Uterus (tissue), 4 donors: ENCODE data around the gene ACKR2. TPM values are rescaled to one million over a fixed set of nuclear protein-coding genes. Genes with fewer than 3 reads are reported as not detected.

Experiments used
- DNase-seq, 2 donors: peaks; one replicate each; pipeline ENCODE4 v3.0.0-alpha.2; 2019 to 2020
- H3K27ac ChIP-seq, 2 donors: fragments of 200-600 bp; sonication (generic); 1 replicate in 1 of 2; 2 replicates in 1 of 2; pipeline ENCODE4 v1.5.1; 2016 to 2018
- H3K27me3 ChIP-seq, 2 donors: fragments of 200-600 bp; sonication (generic); one replicate each; pipeline ENCODE4 v1.5.1; 2018 to 2019; ENCODE audit warnings: control low read depth in 1 of 2
- H3K36me3 ChIP-seq, 2 donors: fragments of 200-600 bp; sonication (generic); one replicate each; pipeline ENCODE4 v1.5.1; 2019; ENCODE audit warnings: control low read depth in 1 of 2
- H3K4me1 ChIP-seq, 2 donors: fragments of 200-600 bp; sonication (generic); one replicate each; pipeline ENCODE4 v1.5.1; 2018 to 2019; ENCODE audit warnings: control low read depth in 1 of 2
- H3K4me3 ChIP-seq, 2 donors: fragments of 200-600 bp; sonication (generic); 1 replicate in 1 of 2; 2 replicates in 1 of 2; pipeline ENCODE4 v1.5.1; 2018 to 2019; ENCODE audit warnings: mild to moderate bottlenecking in 1 of 2
- H3K9me3 ChIP-seq, 2 donors: fragments of 200-600 bp; sonication (generic); one replicate each; pipeline ENCODE4 v1.5.1; 2019; ENCODE audit warnings: control low read depth in 1 of 2
- POLR2A ChIP-seq, 2 donors: fragments of 450-650 bp; IDR thresholded peaks; one replicate each; pipeline ENCODE4 v1.6.1; 2016; ENCODE audit warnings: antibody characterized with exemption in 2 of 2, mild to moderate bottlenecking in 1 of 2, moderate library complexity in 1 of 2
- intact Hi-C: fragments of 100-400 bp; cut with DNase I; formaldehyde crosslinking; loops from one replicate; pipeline ENCODE4 v1.15.1; 2023; ENCODE audit warnings: low total_unique reads
- total RNA-seq, 4 donors: library from RNA; depleted of rRNA in 3 of 4; stranded (reverse); fragments of >200 nt in 3 of 4; gene quantifications; one replicate each; pipeline versions ENCODE4 v1.1.0 to v1.2.4, GENCODE V29; 2014 to 2023
- TF ChIP-seq, protein P1 (sequence below), 4 experiments: fragments of 200-600 bp in 2 of 4; fragments of 450-650 bp in 2 of 4; sonication (generic) in 2 of 4; IDR thresholded peaks; one replicate each; pipeline ENCODE4 v1.5.1; 2016 to 2019; ENCODE audit warnings: antibody characterized with exemption in 4 of 4, mild to moderate bottlenecking in 2 of 4, moderate library complexity in 1 of 4
- donor health status: DM: yes; HTN: yes; CAD: no.

ACKR2 gene
- total RNA-seq, 4 donors from 2014 or later, result 1.5 to 8.7 (median 4.7) TPM

DNA sequence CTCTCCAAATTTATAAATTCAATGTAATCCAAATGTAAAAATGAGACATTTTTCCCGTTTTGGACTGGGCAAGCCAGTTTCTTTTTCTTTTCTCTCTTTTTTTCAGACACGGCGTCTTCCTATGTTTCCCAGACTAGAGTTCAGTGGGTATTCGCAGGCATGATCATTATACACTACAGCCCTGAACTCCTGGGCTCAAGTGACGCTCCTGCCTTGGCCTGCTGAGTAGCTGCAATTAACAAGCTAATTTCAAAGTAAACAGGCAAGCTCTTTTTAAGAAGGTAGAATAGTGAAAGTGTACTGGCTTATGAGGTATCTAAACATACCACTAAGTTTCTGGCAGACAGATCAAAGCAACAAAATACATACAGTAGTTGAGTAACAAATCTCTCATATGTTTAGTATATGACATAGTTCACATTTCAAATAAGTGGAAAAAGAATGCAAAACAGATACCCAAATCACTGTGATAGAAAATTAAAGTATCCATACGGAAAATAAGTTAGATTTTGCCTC is 18.5 kb upstream of the ACKR2 start:
- Histone ChIP-seq H3K4me1 (no peaks in the 10 kb centered on the region), H3K27me3 (no peaks in the 10 kb centered on the region), H3K36me3 (no peaks in the 10 kb centered on the region), H3K9me3 (no peaks in the 10 kb centered on the region), H3K27ac (no peak overlapping the region), H3K4me3 (no peak overlapping the region)
- no peak for TF ChIP-seq POLR2A (IDR thresholded peaks at IDR 0.05)
- TF ChIP-seq, protein P1, sequence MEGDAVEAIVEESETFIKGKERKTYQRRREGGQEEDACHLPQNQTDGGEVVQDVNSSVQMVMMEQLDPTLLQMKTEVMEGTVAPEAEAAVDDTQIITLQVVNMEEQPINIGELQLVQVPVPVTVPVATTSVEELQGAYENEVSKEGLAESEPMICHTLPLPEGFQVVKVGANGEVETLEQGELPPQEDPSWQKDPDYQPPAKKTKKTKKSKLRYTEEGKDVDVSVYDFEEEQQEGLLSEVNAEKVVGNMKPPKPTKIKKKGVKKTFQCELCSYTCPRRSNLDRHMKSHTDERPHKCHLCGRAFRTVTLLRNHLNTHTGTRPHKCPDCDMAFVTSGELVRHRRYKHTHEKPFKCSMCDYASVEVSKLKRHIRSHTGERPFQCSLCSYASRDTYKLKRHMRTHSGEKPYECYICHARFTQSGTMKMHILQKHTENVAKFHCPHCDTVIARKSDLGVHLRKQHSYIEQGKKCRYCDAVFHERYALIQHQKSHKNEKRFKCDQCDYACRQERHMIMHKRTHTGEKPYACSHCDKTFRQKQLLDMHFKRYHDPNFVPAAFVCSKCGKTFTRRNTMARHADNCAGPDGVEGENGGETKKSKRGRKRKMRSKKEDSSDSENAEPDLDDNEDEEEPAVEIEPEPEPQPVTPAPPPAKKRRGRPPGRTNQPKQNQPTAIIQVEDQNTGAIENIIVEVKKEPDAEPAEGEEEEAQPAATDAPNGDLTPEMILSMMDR (IDR thresholded peaks at IDR 0.05), result no peak
- intact Hi-C loops, result no loop called here
- DNase-seq, result no peak

DNA sequence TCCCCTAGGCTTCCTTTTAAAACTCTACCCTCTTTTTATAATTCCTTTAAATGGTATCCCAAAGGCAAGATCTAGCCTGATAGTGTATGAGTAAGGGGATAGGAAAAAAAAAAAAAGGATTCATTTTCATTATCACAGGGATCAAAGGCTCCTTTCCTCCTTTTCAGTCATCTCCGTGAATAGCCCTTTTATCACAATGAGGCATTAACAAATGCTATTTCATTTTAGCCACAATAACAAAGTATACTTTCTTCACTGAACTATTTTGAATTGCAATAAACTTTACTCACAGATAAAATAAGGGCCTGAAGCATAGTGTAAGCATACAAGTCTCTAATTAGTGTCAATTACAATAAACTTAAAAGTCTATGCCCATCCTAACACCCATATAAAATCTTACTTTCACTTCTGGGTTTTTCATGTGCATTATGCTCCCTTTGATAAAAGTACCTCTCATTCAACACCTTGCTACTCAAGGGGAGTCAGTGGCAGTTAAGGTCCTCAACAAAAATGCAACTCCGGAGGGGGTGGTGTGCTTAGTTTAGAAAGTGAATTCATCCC is 13.5 kb upstream of the ACKR2 start:
- Histone ChIP-seq H3K4me3 (no peak overlapping the region), H3K27me3 (no peaks in the 10 kb centered on the region), H3K27ac (no peak overlapping the region), H3K36me3 (no peaks in the 10 kb centered on the region), H3K9me3 (no peaks in the 10 kb centered on the region), H3K4me1 (no peaks in the 10 kb centered on the region)
- DNase-seq, result no peak
- TF ChIP-seq, protein P1 (IDR thresholded peaks at IDR 0.05), result no peak
- no peak for TF ChIP-seq POLR2A (IDR thresholded peaks at IDR 0.05)
- intact Hi-C loops, result no loop called here

DNA sequence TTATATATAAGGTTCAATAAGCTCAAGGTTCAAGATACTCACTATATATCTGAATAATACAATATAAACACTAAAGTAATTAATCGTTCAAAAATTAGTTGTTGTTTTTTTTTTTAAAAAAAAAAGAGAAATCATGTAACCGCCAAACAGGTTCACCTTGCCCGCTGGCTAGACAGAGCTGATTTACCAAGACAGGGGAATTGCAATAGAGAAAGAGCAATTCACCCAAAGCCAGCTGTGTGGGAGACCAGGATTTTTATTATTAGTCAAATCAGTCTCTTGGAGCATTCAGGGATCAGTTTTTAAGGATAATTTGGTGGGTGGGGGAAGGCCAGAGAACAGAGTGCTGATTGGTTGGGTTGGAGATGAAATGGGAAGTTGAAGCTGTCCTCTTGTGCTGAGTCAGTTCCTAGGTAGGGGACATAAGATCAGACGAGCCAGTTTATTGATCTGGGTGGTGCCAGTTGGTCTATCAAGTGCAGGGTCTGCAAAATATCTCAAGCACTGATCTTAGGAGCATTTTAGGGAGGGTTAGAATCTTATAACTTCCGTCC is 12.8 kb upstream of the ACKR2 start:
- intact Hi-C loops, result no loop called here
- Histone ChIP-seq H3K9me3 (no peaks in the 10 kb centered on the region), H3K4me3 (no peak overlapping the region), H3K27ac (no peak overlapping the region), H3K4me1 (no peaks in the 10 kb centered on the region), H3K36me3 (no peaks in the 10 kb centered on the region), H3K27me3 (no peaks in the 10 kb centered on the region)
- DNase-seq, result no peak
- TF ChIP-seq POLR2A (IDR thresholded peaks at IDR 0.05), result no peak
- TF ChIP-seq, protein P1 (IDR thresholded peaks at IDR 0.05), result no peak

DNA sequence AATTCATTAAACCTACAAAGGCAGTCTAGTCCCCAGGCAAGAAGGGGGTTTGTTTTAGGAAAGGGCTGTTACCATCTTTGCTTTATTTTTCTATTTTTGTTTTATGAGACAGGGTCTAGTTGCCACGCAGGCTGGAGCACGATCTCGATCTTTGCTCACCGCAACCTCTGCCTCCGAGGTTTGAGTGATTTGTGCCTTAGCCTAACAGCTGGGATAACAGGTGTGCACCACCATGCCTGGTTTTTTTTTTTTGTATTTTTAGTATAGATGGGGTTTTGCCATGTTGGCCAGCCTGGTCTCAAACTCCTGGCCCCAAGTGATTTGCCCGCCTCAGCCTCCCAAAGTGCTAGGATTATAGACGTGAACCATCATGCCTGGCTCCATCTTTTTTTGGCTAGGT is 9.9 kb upstream of the ACKR2 start:
- Histone ChIP-seq H3K27me3 (no peaks in the 10 kb centered on the region), H3K9me3 (no peaks in the 10 kb centered on the region), H3K36me3 (no peaks in the 10 kb centered on the region), H3K27ac (no peak overlapping the region), H3K4me1 (peaks cover 0 to 13% of the 10 kb centered on the region in 2 donors), H3K4me3 (no peak overlapping the region)
- DNase-seq, result no peak
- TF ChIP-seq, protein P1 (IDR thresholded peaks at IDR 0.05), result no peak
- no peak for TF ChIP-seq POLR2A (IDR thresholded peaks at IDR 0.05)
- intact Hi-C loops, result no loop called here

DNA sequence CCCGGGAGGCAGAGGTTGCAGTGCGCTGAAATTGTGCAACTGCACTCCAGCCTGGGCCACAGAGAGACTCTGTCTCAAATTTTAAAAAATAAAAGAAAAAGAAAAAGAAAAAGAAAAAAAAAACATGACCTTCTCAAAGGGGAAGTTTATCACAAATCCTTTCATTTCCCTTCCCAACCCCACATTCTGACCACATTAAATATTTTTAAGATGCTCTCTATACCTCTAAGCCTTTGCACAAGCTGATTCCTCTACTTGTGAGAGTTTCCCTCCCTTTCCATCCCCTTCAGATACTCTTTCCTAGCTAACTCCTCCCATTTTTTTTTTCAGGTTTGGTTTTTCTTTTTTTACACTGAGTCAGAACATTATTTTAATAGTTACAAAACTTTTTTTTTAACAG is 9.0 kb upstream of the ACKR2 start:
- Histone ChIP-seq H3K27ac (no peak overlapping the region), H3K9me3 (no peaks in the 10 kb centered on the region), H3K4me1 (peaks cover 0 to 13% of the 10 kb centered on the region in 2 donors), H3K27me3 (no peaks in the 10 kb centered on the region), H3K36me3 (no peaks in the 10 kb centered on the region), H3K4me3 (no peak overlapping the region)
- no peak for DNase-seq
- TF ChIP-seq, protein P1 (IDR thresholded peaks at IDR 0.05), result no peak
- TF ChIP-seq POLR2A (IDR thresholded peaks at IDR 0.05), result no peak
- intact Hi-C loops, result no loop called here
